ENCODE data around the gene NAIF1.
"Not testable (repeated sequence)": the region's sequence is repeated elsewhere in the genome, so short reads cannot be mapped to it uniquely, and the experiment has no call there.

DNA sequence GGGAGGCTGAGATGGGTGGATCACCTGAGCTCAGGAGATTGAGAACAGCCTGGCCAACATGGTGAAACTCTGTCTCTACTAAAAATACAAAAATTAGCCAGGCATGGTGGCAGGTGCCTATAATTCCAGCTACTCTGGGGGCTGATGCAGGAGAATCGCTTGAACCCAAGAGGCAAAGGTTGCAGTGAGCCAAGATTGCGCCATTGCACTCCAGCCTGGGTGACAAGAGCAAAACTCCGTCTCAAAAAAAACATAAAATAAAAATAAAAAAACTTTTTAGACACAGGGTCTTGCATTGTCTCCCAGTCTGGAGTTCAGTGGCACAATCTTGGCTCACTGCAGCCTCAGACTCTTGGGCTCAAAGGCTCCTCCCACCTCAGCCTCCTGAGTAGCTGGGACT is 30.6 kb downstream of the NAIF1 start:
- not testable (repeated sequence) for TF ChIP-seq EZH2phosphoT487 (IDR thresholded peaks at IDR 0.05; ENCODE audit: low read depth)
- TF ChIP-seq, protein P1, sequence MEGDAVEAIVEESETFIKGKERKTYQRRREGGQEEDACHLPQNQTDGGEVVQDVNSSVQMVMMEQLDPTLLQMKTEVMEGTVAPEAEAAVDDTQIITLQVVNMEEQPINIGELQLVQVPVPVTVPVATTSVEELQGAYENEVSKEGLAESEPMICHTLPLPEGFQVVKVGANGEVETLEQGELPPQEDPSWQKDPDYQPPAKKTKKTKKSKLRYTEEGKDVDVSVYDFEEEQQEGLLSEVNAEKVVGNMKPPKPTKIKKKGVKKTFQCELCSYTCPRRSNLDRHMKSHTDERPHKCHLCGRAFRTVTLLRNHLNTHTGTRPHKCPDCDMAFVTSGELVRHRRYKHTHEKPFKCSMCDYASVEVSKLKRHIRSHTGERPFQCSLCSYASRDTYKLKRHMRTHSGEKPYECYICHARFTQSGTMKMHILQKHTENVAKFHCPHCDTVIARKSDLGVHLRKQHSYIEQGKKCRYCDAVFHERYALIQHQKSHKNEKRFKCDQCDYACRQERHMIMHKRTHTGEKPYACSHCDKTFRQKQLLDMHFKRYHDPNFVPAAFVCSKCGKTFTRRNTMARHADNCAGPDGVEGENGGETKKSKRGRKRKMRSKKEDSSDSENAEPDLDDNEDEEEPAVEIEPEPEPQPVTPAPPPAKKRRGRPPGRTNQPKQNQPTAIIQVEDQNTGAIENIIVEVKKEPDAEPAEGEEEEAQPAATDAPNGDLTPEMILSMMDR (IDR thresholded peaks at IDR 0.05; ENCODE audit: low read depth, low read length), result not testable (repeated sequence)
